ENCODE measurements around the gene GLB1L.
A peak's percentile ranks its signal among the peaks of the same experiment; 100 is the strongest.
"Not testable (repeated sequence)": the region's sequence is repeated elsewhere in the genome, so short reads cannot be mapped to it uniquely, and the experiment has no call there.

Gene GLB1L

GRCh38 chr2:219245148-219245898, at the start of gene GLB1L, which contains the start of gene STK16:
GLB1L (minus strand) TSS chr2:219245444; CDS start chr2:219243573, 1,871 bp downstream.
STK16 (plus strand) TSS chr2:219245479; CDS start chr2:219246000, 521 bp downstream.
- DNase-seq: peak; percentile 84

GRCh38 chr2:219294356-219295351, 49.4 kb upstream of the GLB1L start:
- DNase-seq: peak; percentile 78

GRCh38 chr2:219293736-219294231, 48.5 kb upstream of the GLB1L start:
- no peak for DNase-seq

- DNase-seq: no peak
These were observed 47.4 kb upstream of the GLB1L start for GRCh38 chr2:219292616-219293015.

- DNase-seq: no peak
These were observed 46.8 kb upstream of the GLB1L start for GRCh38 chr2:219291910-219292490.

- no peak for DNase-seq
These were observed 46.1 kb upstream of the GLB1L start for GRCh38 chr2:219291394-219291793.

GRCh38 chr2:219290381-219291171, 45.3 kb upstream of the GLB1L start:
- DNase-seq: no peak

GRCh38 chr2:219289537-219290361, 44.5 kb upstream of the GLB1L start:
- DNase-seq: no peak

- no peak for DNase-seq
These were observed 43.9 kb upstream of the GLB1L start for GRCh38 chr2:219289195-219289536.

- DNase-seq: no peak
These were observed 42.5 kb upstream of the GLB1L start for GRCh38 chr2:219287580-219288265.

- not testable (repeated sequence) for DNase-seq
These were observed 41.8 kb upstream of the GLB1L start for GRCh38 chr2:219287116-219287440.

- DNase-seq: no peak
These were observed 41.3 kb upstream of the GLB1L start for GRCh38 chr2:219286436-219287115.

- DNase-seq: no peak
These were observed 40.7 kb upstream of the GLB1L start for GRCh38 chr2:219285894-219286425.

- DNase-seq: no peak
These were observed 40.1 kb upstream of the GLB1L start for GRCh38 chr2:219285373-219285735.

- no peak for DNase-seq
These were observed 39.5 kb upstream of the GLB1L start for GRCh38 chr2:219284501-219285372.

GRCh38 chr2:219282943-219283581, 37.8 kb upstream of the GLB1L start:
- no peak for DNase-seq

GRCh38 chr2:219282375-219282774, 37.1 kb upstream of the GLB1L start:
- DNase-seq: no peak

GRCh38 chr2:219281588-219281987, 36.3 kb upstream of the GLB1L start:
- no peak for DNase-seq

- no peak for DNase-seq
These were observed 35.4 kb upstream of the GLB1L start for GRCh38 chr2:219280651-219281050.

Measured in NCI-H146 (cell line).